Measurements from ENCODE around the gene PLGRKT. TPM values are rescaled to one million over a fixed set of nuclear protein-coding genes. Genes with fewer than 3 reads are reported as not detected.
A peak's percentile ranks its signal among the peaks of the same experiment; 100 is the strongest.

The PLGRKT gene
- total and polyA plus RNA-seq, 2 experiments from 2014 or later: 13.1 to 31.5 TPM

DNA sequence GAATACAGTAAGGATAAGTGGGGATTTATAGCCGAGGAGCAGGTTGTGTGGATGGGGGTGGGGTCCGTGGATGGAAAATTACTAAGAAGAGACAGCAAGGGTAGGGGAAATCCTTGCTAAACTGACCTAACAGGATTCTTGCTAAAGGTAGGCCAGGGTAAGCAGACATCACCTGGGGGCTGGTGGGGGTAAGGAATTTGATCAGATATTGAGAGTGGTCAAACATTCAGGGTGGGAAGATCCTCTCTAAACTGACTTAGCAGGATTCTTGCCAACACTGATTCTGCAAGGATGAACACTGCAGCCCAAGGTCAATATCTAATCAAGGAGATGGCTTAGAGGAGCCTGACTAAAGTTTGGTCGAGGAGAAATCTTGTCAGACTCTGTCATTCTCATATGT, 2.7 kb upstream of the PLGRKT start:
- DNase-seq (ENCODE audit: low spot score) (no peak), ATAC-seq (no peak)
- H3F3A ChIP-seq (replicated peaks; ENCODE audit: low read depth): 0 out of 2 replicates have a peak, but pooled peaks cover 5% of the 10 kb centered on the region
- no peaks in the 10 kb centered on the region; the same call in 1 of the 2 replicates for H3K79me2 ChIP-seq (replicated peaks; ENCODE audit: insufficient read depth)
- no peak overlapping the region for H3K4me2 ChIP-seq
- no peaks in the 10 kb centered on the region for H4K20me1 ChIP-seq (replicated peaks; ENCODE audit: insufficient read depth)
- H3K27me3 ChIP-seq (ENCODE audit: insufficient read depth): no peaks in the 10 kb centered on the region
- Mint-ChIP-seq H3K4me3 (no peak overlapping the region), H3K4me1 (peaks cover 18% of the 10 kb centered on the region), H3K9me3 (peaks cover 9% of the 10 kb centered on the region), H3K36me3 (ENCODE audit: low read depth) (peaks cover 16% of the 10 kb centered on the region), H3K27ac (no peak overlapping the region), H3K27me3 (ENCODE audit: insufficient read depth, low read depth, poor library complexity) (peaks cover 3% of the 10 kb centered on the region)
- H3K9me2 ChIP-seq (ENCODE audit: insufficient read depth): no peaks in the 10 kb centered on the region
- peaks cover 14% of the 10 kb centered on the region for H3K4me1 ChIP-seq (ENCODE audit: insufficient read depth)
- TF ChIP-seq EZH2phosphoT487 (IDR thresholded peaks at IDR 0.05; ENCODE audit: unreplicated experiment) (no peak), POLR2AphosphoS5 (IDR thresholded peaks at IDR 0.05; ENCODE audit: low read depth) (no peak), ZNF331 (CRISPR knock-in tag; IDR thresholded peaks at IDR 0.05; ENCODE audit: low read depth) (no peak), EZH2 (IDR thresholded peaks at IDR 0.05; ENCODE audit: low read depth, unreplicated experiment) (no peak), STAT1 (IDR thresholded peaks at IDR 0.05; ENCODE audit: unreplicated experiment) (no peak), JUNB (IDR thresholded peaks at IDR 0.05; ENCODE audit: unreplicated experiment) (no peak)
- no peak overlapping the region for H3K27ac ChIP-seq (ENCODE audit: low read depth)
- no peak overlapping the region for H2AFZ ChIP-seq
- H3K4me3 ChIP-seq: no peak overlapping the region
- peaks cover 4% of the 10 kb centered on the region for H3K36me3 ChIP-seq (ENCODE audit: insufficient read depth)

DNA sequence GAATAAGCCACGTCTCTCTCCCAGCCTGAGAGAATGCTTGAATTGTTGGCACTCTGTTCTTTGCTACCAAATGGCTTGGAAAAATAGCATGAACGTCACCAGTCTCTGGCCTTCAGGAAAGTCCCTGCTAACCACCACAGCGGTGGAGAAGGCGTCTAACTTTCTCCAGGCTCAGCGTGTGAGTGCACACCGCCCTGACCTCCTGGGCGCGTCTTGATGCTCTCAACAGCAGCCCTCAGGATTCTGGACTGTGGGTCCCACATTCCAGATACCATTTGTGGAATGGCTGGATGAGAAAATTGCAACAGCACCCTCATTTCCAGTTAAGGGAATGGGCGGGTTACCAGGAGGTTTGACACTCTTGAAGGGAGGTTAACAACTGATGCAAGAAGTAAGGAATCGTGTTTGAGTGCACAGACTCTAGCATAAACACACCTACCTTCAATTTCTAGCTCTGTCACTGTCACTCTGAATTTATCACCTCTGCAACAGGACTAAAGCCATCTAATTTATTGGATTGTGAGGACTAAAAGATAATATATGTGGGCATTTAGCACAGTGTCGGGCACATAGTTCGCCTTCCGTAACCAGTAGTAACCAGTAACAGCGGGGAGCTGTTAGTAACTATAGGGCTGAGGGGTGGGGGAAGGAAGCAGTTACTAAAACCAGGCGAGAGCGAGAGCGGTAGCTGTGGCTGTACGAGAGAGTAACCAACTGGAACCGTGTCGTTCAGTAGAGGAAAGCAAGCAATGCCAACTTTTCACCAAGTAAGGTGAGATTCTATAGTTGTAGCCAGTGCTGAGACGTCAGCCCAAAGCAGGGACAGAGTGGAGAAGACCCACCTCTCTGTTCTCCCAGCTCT, 807 bp upstream of the PLGRKT start:
- peaks cover 18% of the 10 kb centered on the region for H3K4me1 Mint-ChIP-seq
- H3K27ac ChIP-seq (ENCODE audit: low read depth): peak overlapping the region; percentile 35; the same call in 1 of the 2 replicates

More for the DNA sequence above, 807 bp upstream of the PLGRKT start:
- Histone ChIP-seq H3K9me2 (ENCODE audit: insufficient read depth) (no peaks in the 10 kb centered on the region), H3F3A (replicated peaks; ENCODE audit: low read depth) (0 out of 2 replicates have a peak, but pooled peaks cover 5% of the 10 kb centered on the region), H3K27me3 (ENCODE audit: insufficient read depth) (no peaks in the 10 kb centered on the region), H3K4me2 (peak overlapping the region; percentile 89), H3K4me3 (peak overlapping the region; percentile 66), H4K20me1 (replicated peaks; ENCODE audit: insufficient read depth) (no peaks in the 10 kb centered on the region), H3K4me1 (ENCODE audit: insufficient read depth) (peaks cover 14% of the 10 kb centered on the region), H2AFZ (peak overlapping the region; percentile 87; the same call in 1 of the 2 replicates), H3K79me2 (replicated peaks; ENCODE audit: insufficient read depth) (no peaks in the 10 kb centered on the region; the same call in 1 of the 2 replicates), H3K36me3 (ENCODE audit: insufficient read depth) (peaks cover 7% of the 10 kb centered on the region)
- peak; percentile 11 for ATAC-seq
- Mint-ChIP-seq H3K4me3 (peak overlapping the region; percentile 94), H3K27ac (peak overlapping the region; percentile 75), H3K36me3 (ENCODE audit: low read depth) (peaks cover 30% of the 10 kb centered on the region), H3K27me3 (ENCODE audit: insufficient read depth, low read depth, poor library complexity) (peaks cover 5% of the 10 kb centered on the region), H3K9me3 (peaks cover 22% of the 10 kb centered on the region)
- no peak for TF ChIP-seq CREB1 (CRISPR knock-in tag; IDR thresholded peaks at IDR 0.05; ENCODE audit: low read depth)
- TF ChIP-seq JUNB (IDR thresholded peaks at IDR 0.05; ENCODE audit: unreplicated experiment): no peak
- no peak for TF ChIP-seq EZH2phosphoT487 (IDR thresholded peaks at IDR 0.05; ENCODE audit: unreplicated experiment)
- no peak for TF ChIP-seq POLR2AphosphoS5 (IDR thresholded peaks at IDR 0.05; ENCODE audit: low read depth)
- TF ChIP-seq EZH2 (IDR thresholded peaks at IDR 0.05; ENCODE audit: low read depth, unreplicated experiment): no peak
- TF ChIP-seq, protein P1, sequence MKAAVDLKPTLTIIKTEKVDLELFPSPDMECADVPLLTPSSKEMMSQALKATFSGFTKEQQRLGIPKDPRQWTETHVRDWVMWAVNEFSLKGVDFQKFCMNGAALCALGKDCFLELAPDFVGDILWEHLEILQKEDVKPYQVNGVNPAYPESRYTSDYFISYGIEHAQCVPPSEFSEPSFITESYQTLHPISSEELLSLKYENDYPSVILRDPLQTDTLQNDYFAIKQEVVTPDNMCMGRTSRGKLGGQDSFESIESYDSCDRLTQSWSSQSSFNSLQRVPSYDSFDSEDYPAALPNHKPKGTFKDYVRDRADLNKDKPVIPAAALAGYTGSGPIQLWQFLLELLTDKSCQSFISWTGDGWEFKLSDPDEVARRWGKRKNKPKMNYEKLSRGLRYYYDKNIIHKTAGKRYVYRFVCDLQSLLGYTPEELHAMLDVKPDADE (IDR thresholded peaks at IDR 0.05): no peak
- TF ChIP-seq, protein P2, sequence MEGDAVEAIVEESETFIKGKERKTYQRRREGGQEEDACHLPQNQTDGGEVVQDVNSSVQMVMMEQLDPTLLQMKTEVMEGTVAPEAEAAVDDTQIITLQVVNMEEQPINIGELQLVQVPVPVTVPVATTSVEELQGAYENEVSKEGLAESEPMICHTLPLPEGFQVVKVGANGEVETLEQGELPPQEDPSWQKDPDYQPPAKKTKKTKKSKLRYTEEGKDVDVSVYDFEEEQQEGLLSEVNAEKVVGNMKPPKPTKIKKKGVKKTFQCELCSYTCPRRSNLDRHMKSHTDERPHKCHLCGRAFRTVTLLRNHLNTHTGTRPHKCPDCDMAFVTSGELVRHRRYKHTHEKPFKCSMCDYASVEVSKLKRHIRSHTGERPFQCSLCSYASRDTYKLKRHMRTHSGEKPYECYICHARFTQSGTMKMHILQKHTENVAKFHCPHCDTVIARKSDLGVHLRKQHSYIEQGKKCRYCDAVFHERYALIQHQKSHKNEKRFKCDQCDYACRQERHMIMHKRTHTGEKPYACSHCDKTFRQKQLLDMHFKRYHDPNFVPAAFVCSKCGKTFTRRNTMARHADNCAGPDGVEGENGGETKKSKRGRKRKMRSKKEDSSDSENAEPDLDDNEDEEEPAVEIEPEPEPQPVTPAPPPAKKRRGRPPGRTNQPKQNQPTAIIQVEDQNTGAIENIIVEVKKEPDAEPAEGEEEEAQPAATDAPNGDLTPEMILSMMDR (conservative IDR thresholded peaks at IDR 0.05; ENCODE audit: low read depth in 2 of 2): no peak
- TF ChIP-seq ZNF114 (CRISPR knock-in tag; IDR thresholded peaks at IDR 0.05): no peak
- DNase-seq (ENCODE audit: low spot score): no peak
